ENCODE results near the gene ATP5PD.

ATP5PD gene

GRCh38 chr17:75046407-75047289 is at the start of gene ATP5PD, which contains the start of gene KCTD2:
ATP5PD (minus strand) TSS chr17:75046969; CDS start chr17:75042650, 4,319 bp downstream.
KCTD2 (plus strand) TSS chr17:75047225; CDS start chr17:75047251, 26 bp downstream.
- DNase-seq (ENCODE audit: low read depth in 2 of 2) = peak; percentile 92 to 94

GRCh38 chr17:75096082-75096625 is 49.4 kb upstream of the ATP5PD start:
- DNase-seq (ENCODE audit: low read depth in 2 of 2) = no peak

- no peak for DNase-seq (ENCODE audit: low read depth in 2 of 2)
These were observed 48.2 kb upstream of the ATP5PD start for GRCh38 chr17:75094871-75095399.

GRCh38 chr17:75093548-75094158 is 46.9 kb upstream of the ATP5PD start:
- no peak for DNase-seq (ENCODE audit: low read depth in 2 of 2)

- DNase-seq (ENCODE audit: low read depth in 2 of 2) = no peak
These were observed 45.1 kb upstream of the ATP5PD start for GRCh38 chr17:75091855-75092327.

- no peak for DNase-seq (ENCODE audit: low read depth in 2 of 2)
These were observed 44.4 kb upstream of the ATP5PD start for GRCh38 chr17:75090871-75091854.

GRCh38 chr17:75088465-75089417 is 42.0 kb upstream of the ATP5PD start:
- DNase-seq (ENCODE audit: low read depth in 2 of 2) = no peak

- no peak for DNase-seq (ENCODE audit: low read depth in 2 of 2)
These were observed 41.0 kb upstream of the ATP5PD start, which contains the start of gene SLC16A5 for GRCh38 chr17:75087558-75088453. SLC16A5 (plus strand) TSS chr17:75087954; CDS start chr17:75093637, 5,683 bp downstream.

- no peak for DNase-seq (ENCODE audit: low read depth in 2 of 2)
These were observed 40.4 kb upstream of the ATP5PD start for GRCh38 chr17:75087182-75087557.

GRCh38 chr17:75086496-75087181 is 39.9 kb upstream of the ATP5PD start:
- no peak for DNase-seq (ENCODE audit: low read depth in 2 of 2)

- DNase-seq (ENCODE audit: low read depth in 2 of 2) = no peak
These were observed 37.4 kb upstream of the ATP5PD start for GRCh38 chr17:75084039-75084660.

- no peak for DNase-seq (ENCODE audit: low read depth in 2 of 2)
These were observed 35.9 kb upstream of the ATP5PD start for GRCh38 chr17:75082683-75083082.

- no peak for DNase-seq (ENCODE audit: low read depth in 2 of 2)
These were observed 35.1 kb upstream of the ATP5PD start for GRCh38 chr17:75081611-75082540.

- no peak for DNase-seq (ENCODE audit: low read depth in 2 of 2)
These were observed 32.2 kb upstream of the ATP5PD start for GRCh38 chr17:75079023-75079373.

GRCh38 chr17:75078284-75079022 is 31.7 kb upstream of the ATP5PD start:
- DNase-seq (ENCODE audit: low read depth in 2 of 2) = no peak
